Measurements from ENCODE around the gene MARCHF10.
A peak's percentile ranks its signal among the peaks of the same experiment; 100 is the strongest.

MARCHF10 gene

DNA sequence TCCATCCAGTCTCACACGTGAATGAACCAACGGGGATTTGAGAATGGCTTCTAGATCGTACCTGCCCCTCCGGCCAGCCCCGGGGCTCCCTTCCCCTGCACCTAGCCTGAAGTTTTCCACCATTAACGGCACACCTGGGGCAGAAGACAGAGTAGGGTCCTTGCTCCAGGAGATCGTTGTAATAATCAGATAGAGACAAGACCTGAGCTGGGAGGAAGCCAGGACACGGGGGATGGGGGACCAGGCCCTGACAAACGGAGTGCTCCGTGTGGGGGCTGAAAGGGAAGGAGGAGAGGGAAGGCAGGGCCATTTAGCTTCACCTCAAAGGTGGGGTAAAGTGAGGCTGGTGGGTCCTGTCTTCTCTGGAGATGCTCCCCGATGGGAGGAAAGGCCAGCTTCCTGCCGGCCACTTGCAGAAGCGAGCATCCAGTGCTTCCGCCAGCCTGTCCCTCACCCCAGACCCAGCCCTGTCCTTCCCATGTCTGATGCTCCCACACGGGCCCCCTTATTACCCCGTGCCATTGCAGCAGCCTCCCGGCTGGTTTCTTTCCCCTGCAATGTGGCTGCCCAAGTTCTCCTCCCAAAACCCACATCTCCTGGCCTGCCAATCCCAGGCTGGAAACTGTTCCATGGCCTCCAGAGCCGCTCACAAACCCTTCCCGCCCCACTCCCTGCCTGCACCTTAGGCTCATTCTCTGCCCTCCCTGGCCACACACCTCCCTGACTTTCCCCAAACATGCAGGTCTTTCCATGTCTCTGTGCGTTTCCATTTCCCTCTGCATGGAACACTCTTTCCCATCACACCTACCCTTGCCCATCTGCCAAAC lies 101.3 kb downstream of the MARCHF10 start:
- H3K4me3 ChIP-seq (ENCODE audit: low read depth, low read length), result no peak overlapping the region
- TF ChIP-seq, protein P1, sequence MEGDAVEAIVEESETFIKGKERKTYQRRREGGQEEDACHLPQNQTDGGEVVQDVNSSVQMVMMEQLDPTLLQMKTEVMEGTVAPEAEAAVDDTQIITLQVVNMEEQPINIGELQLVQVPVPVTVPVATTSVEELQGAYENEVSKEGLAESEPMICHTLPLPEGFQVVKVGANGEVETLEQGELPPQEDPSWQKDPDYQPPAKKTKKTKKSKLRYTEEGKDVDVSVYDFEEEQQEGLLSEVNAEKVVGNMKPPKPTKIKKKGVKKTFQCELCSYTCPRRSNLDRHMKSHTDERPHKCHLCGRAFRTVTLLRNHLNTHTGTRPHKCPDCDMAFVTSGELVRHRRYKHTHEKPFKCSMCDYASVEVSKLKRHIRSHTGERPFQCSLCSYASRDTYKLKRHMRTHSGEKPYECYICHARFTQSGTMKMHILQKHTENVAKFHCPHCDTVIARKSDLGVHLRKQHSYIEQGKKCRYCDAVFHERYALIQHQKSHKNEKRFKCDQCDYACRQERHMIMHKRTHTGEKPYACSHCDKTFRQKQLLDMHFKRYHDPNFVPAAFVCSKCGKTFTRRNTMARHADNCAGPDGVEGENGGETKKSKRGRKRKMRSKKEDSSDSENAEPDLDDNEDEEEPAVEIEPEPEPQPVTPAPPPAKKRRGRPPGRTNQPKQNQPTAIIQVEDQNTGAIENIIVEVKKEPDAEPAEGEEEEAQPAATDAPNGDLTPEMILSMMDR (conservative IDR thresholded peaks at IDR 0.05; ENCODE audit: low read depth, low read length), result no peak
- no peak for DNase-seq (ENCODE audit: low read depth)

DNA sequence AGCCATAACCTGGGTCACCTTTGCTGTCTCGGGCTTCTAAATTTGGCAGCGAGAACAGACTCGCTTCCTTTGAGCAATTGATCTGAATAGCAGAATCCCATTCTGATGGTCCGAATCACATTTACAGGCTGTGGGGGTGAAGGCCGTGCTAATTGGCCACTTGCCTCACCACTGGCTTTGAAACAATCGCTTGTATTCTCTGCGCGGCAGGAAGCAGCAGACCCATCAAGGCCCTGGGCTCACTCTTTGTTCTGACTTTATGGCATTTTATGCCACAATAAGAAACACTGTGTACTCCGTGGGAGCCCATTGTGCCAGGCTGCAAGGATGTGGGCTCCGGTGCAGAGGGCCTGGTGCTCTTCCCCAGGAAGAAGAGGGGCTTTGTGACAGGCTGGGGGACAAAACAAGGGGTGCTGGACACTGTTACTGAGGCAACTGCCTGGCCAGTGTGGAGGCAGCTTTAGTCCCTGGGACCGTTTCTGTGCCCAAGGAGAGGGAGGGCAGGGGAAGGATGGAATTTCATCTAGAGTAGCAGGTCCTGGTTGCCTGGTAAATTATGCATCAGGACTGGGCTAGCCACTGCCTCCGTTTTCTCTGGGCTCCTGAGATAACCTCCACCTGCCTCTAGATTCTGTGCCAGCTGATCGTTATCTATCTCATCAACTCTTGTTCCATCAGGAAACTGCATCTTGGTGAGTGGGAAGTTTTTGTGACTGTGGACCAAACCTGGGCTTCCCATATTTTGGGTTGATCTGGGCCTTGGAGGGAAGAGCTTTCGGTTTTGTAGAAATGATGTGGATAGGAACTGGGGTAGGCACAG lies 102.1 kb downstream of the MARCHF10 start:
- DNase-seq (ENCODE audit: low read depth), result peak; percentile 34
- H3K4me3 ChIP-seq (ENCODE audit: low read depth, low read length), result peak overlapping the region; percentile 56
- TF ChIP-seq, protein P1 (conservative IDR thresholded peaks at IDR 0.05; ENCODE audit: low read depth, low read length), result no peak

DNA sequence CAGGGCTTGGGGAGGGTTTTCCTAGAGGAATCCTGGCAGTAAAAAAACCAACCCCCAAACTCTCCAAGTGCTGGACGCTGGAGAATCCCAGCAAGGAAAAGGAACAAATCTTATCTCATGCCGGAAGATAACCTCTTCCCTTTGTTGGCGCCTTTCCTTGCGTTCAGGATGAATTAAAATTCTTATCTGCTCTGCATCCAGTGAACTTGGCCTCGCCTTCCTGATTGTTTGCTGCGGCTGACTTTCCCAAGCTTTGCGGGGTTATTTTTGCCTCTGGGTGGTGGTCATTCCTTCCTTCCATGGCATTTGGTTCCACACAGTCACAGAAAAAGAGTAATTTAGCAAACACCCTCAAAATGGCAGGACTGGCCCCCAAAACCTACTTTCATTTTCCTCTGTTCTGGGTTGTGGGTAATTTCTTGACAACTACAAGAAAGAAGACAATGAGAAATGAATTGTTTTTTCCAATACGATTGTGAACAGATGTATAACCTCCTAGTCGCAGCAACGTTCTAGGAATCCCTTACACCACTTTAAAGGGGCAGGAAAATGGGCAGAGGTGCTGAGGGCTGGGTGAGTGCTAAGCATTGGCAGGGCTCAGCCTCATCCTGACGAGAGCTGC lies 102.8 kb downstream of the MARCHF10 start:
- peak overlapping the region; percentile 56 for H3K4me3 ChIP-seq (ENCODE audit: low read depth, low read length)

DNA sequence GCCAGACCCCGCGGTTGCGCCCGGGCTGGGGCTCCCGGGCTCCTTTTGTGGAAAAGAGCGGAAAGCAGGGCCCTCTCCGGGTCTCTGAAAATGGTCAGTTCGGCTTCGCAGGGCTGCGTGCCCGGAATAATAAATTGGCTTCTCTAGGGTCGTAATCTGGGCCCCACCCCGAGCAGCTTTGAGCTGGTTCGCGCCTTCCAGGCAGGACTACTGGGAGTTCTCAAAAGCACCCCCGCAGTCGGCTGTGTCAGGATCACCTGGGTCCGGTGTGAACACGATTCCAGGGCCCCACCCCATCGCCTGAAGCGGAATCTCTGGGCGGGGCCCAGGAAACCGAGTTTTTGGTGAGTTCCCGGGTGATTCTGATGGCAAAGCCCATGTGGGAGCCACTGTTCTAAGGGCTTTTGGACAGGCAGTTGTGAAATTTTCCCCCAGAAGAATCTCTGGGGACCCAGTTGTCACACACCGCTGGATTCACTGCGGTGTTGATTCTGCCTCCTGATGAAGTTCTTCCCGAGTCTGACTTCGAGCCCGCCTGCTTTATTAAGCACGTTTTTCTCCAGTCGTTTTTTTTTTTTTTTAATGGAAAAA lies 103.6 kb downstream of the MARCHF10 start:
- H3K4me3 ChIP-seq (ENCODE audit: low read depth, low read length), result peak overlapping the region; percentile 56
- TF ChIP-seq, protein P1 (conservative IDR thresholded peaks at IDR 0.05; ENCODE audit: low read depth, low read length), result no peak
- peak; percentile 45 for DNase-seq (ENCODE audit: low read depth)

More for the DNA sequence above, 102.8 kb downstream of the MARCHF10 start:
- TF ChIP-seq, protein P1 (conservative IDR thresholded peaks at IDR 0.05; ENCODE audit: low read depth, low read length), result no peak
- peak; percentile 28 for DNase-seq (ENCODE audit: low read depth)

DNA sequence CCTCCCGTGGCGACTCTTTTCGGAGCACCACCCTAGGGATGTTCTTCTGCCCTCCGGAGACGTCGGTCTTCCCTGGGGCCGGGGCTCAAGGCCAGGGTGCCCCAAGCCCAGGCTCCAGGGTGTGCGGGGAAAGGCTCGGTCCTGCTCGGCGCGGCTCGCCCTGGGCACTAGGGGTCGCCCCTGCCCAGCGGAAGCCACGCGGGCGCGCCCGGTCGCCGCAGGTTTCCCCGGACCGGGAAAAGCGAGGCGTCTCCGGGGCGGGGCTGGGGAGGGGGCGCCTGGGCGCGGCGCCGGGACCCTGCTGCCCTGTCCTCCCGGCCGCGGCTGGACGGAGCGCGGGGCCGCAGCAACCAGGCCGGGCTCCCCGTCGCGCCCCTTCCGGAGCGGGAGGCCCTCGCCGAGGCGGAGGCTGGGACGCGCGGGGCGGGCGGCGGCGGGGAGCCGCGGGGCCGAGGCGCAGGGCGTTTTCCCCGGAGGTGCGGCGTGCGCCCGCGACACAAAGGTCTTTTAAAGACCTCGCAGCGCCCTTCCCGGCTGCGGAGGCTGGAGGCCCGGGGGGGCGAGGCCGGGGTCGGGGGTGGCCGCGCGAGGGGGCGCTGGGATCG lies 104.2 kb downstream of the MARCHF10 start:
- TF ChIP-seq, protein P1 (conservative IDR thresholded peaks at IDR 0.05; ENCODE audit: low read depth, low read length), result peak; percentile 66
- H3K4me3 ChIP-seq (ENCODE audit: low read depth, low read length), result peak overlapping the region; percentile 56
- DNase-seq (ENCODE audit: low read depth), result peak; percentile 62

DNA sequence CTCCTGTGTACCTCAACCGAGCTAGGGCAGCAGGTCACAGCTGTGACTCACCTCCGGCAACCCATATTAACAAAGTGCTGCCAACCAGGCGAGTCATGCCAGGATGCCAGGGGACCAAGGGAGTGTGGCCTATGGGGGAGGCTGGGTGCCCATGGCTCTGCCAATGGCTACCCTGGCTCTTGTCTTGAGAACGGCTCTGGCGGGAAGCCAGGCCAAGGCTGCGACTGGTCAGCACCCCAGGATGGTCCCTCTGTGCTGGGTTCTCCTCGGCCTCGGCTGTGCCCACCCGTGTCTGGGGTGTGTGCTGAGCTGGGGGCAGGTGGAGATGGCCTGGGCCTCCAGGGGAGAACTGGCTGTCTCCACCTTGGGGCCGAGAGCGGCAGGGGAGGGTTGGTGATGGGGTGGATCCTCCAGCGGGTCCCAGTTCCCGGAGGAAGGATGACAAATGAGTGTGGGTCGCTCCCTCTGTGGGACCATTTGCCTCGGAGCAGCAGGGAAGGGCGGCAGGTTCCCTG lies 104.8 kb downstream of the MARCHF10 start:
- TF ChIP-seq, protein P1 (conservative IDR thresholded peaks at IDR 0.05; ENCODE audit: low read depth, low read length), result no peak
- DNase-seq (ENCODE audit: low read depth), result no peak
- H3K4me3 ChIP-seq (ENCODE audit: low read depth, low read length), result peak overlapping the region; percentile 56
